ENCODE results near the gene KRI1.

KRI1 gene
- 3.1 to 25.1 (median 8.2) reads per million in 17 experiments for total RNA-seq

DNA sequence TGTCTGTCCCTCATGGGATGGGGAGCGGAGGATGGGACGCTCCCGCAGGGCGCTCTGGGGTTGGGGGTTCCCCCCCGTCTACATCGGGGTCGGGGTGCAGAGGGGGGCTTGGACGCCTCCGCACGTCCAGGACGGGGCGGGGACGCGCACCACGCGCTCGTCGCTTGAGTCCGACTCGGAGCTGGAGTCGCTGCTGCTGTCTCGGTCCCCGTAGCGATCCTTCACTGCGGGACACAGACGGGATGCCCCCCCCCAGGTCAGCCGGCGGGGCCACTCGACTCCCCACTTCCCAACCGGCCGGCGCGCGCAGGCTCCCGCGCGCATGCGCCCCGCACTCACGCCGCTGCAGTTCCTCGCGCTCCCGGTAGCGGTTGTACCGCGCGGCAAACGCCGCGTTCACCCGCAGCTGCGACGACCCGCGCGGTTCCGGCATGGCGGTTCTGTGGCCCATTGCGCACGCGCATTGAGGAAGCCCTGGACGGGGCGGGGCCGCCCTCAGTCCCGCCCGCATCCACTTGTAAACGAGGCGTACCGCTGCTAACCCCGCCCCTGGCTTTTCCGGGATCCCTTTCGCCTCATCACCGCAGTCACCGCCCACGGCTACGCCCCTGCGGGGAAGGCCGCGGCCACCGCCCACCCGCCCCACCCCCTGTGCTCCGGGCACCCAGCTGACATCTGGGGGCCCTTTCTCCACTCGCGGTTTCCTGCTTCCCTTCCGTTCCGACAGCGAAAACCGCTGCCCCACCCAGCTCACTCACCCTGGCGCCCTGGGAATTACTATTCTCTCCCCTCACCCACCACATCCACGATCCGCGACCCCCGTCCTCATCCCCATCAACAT is at the start of gene KRI1:
KRI1 (minus strand) TSS at position 444 of the 841 bp plus-strand sequence; CDS start at position 433, 11 bp downstream.
- peak; percentile 99 to 100 (median 100) for DNase-seq

DNA sequence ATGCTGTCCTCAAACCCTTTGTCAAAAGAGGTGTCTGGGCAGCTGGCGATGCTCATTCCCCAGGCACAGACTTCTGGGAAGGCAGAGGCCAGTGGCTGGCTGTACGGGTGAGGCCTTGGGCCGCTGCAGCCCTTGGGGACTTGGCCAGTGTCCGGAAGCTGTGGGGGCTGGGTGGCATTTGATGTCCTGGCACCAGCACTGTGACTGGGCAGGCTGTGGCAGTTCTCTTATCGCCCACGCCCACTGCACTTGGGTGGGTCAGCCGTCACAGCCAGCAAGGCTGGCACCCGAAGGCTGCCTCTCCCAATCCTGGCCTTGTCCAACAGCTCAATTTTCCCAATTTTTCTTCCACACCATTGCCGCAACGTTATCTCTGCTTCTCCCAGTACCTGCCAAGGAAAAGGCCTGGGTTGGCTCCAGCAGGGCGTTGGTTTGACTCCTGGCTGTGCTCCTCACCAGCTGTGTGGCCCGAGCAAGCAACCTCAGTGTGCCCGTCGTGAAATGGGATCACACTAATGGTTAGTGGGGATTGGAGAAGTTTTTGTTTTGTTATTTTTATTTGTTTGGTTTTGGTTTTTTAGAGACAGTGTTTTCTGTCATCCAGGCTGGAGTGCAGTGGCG is 46.8 kb upstream of the KRI1 start:
- no peak for DNase-seq

DNA sequence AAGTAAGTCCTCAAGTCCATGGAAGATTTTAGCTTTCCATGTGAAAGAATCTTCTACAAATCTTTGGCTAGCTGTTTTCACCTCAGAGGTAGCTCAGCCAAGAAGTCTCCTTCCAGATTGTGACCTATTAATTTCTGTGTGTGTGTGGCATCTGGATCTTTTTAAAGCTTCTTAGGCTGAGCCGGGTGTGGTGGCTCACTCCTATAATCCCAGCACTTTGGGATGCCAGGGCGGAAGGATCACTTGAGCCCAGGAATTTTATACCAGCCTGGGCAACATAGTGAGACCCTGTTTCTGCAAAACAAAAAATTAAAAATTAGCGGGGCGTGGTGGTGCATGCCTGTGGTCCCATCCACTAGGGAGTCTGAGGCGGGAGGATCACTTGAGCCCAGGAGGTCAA is 46.1 kb upstream of the KRI1 start:
- DNase-seq: no peak

DNA sequence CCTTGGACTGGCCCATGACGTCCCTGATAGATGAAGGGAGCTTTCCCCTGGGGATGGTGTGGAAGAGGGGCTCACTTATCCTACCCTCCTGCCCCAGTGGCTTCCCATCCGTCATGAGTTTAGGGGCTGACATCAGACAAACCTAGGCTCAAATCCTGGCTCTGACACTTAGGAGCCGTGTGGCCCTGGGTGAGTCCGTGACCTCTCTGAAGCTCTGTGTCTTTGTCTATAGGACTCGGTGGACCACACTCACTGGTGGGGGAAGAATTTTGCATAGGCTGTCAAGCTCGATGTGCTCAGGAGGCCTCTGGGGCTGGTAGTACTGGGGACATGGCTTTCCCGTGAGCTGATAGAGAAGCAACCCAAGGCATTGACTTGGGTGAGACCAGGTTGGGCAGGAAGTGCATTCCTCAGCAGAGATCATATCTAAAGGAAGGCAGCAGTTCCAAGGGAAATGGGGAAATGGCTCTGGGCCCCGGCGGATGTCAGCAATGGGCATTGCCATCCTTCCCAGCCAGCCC is 38.7 kb upstream of the KRI1 start:
- DNase-seq: peak; percentile 18 to 64 (median 52)

DNA sequence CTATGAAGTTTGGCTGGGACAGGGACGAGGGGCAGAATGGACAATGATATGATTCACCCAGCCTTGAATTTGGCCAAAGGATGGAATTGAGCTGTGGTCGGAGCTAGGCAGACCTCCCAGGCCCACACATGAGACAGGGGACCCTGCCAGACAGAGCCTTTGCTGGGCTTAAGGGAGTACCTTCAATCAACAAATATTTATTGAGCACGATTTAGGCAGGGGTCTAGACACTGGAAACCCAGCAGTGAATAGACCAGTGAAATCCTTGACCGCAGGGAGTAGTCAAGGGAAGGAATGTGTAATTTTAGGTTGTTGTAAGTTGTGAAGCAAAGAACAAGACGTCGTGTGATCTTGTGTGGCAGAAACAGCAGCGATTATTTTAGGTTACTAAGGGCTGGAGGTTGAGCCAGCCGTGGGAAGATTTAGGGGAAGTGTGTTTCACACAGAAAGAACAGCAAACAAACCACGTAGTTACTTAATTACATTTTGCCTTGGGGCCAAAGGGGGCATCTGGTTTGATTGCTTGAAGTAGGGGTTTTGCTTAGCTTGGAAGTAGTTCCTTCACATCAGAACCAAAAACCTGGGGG is 38.2 kb upstream of the KRI1 start:
- peak; percentile 85 to 94 (median 89) for DNase-seq

DNA sequence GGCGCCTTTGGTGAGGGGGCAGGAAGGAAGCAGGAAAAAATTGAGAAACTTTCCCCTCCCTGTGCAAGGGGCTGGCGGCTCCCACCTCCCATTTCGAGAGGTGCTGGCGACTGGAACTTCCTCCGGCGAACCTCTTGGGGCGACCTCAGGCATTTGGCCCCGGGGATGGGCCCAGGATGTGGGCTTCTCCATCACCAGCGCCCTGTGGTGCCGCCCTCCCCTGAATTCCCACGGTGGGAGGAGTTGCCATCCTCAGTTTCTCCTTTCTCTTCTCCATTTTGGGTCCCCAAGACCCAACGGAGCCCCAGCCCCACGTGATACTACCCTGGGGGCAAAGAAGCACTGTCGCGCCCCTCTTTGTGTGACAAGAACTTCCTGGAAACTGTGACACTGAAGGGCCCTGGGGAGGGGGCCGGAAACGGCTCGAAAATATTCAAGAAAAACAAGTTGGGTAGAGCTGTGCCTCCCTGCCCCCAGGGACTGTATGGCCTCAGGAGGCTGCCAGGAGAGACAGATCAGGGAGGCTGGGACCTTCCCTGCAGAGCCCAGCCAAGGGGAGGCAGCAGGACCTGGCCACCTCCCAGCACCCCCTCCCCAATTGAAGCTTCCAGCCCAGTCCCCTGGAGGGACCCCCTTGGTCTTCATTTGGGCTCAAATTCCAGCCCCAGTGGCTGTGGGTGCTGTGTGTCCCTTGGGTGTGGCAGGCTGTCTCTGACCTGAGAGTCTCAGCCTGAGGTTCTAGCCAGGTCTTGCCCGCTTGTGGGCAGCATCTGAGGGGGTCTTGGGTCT is 37.5 kb upstream of the KRI1 start:
- peak in 3 of 4 experiments; percentile 24 to 46 (median 39) for DNase-seq

DNA sequence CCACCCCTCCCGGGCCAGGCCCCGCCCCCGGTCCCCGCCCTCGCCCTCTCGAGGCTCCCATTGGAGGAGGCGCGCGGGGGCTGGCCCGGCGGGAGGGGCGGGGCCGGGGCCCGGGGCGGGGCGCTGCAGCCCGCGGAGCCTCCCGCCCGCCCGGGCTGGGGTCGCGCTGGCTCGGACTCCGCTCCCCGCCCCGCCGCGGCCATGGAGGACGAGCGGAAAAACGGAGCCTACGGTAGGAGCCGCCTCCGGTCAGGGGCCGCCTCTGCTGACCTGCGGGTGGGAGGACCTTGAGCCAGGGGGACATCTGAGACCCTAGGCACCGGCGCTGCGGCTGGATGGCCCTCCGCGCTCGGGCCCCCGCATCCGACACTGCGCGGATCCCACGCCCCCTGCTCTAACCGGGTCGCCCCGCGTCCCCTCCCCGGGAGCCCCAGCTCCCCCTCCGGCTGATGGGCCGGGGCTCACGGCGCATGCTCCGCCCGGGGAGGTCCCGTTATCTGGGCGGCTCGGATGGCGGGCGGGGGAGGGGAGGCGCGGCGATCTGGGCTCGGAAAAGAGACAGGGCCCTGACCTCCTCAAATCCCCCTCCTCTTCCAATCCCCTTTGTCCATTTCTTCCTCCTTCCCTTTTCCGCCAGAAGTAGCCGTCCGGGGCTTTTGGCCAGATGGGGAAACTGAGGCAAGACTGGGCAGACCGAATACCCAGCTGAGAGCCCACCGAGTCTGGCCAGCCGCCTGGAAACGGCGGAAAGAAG is 36.7 kb upstream of the KRI1 start:
- peak; percentile 80 to 95 (median 90) for DNase-seq

DNA sequence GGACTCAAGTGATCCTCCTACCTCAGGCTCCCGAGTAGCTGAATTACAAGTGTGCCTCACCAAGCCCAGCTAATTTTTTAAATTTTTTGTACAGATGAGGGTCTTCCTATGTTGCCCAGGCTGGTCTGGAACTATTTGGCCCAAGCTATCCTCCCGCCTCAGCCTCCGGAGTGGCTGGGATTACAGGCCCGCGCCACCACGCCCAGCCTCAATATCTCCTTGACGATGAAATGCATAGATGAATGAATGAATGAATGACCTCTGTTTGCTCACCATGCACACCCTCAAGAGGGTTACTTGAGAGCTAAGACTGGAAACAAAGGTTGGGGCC is 36.2 kb upstream of the KRI1 start:
- no peak for DNase-seq

DNA sequence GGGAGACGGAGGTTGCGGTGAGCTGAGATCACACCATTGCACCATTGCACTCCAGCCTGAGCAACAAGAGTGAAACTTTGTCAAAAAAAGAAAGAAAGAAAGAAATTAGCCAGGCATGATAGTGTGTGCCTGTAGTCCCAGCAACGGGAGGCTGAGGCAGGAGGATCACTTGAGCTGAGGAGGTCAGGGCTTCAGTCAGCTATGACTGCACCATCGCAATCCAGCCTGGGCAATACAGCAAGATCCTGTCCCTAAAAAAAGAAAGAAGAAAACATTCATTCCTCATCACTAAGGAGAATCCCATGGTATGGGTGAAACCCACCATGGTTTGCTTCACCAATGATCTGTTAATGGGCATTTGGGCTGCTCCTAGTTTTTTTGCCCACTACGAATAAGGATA is 34.3 kb upstream of the KRI1 start:
- DNase-seq: no peak

DNA sequence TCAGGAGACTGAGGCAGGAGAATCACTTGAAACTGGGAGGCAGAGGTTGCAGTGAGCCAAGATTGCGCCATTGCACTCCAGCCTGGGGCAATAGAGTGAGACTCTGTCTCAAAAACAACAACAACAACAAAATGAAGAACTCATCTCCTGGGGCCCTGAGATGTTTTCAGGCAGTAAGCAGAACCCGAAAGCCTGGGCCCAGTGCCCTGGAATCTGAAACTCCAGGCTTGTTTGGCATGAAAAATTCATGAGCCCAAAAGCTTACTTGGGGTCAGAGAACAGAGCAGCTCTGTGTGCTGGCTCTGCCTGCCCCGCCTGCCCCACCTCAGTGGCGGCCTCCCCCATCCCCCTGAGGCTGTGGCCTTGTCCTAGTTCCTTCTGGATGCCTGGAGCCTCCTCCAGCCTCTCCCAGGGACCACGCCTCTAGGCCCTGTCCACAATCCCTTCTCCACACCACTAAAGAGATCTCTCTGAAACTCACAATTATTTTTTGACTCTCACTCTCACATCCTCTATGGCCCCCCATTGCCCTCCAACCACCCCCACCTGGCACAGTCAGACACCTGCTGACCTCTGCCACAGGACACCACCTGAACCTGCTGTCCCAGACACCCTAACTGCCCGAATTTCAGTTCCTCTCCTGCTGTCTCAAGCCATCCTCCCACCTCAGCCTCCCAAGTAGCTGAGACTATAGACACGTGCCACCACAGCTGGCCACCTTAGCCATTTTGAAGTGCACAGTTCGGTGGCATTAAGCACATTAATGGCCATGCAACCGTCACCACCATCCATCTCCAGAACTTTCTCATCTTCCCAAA is 28.2 kb upstream of the KRI1 start:
- DNase-seq: peak; percentile 56 to 71 (median 68)

DNA sequence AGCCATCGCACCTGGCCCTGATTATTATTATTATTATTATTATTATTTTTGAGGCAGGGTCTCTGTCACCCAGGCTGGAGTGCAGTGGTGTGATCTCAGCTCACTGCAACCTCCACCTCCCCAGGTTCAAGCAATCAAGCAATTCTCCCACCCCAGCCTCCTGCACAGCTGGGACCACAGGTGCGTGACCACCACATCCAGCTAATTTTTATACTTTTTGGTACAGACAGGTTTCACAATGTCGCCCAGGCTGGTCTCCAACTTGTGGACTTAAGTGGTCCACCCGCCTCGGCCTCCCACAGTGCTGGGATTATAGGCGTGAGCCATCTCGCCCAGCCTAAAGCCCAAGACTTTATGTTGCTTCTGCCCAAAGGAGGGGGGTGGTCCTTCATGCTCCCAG is 27.3 kb upstream of the KRI1 start:
- DNase-seq: no peak

DNA sequence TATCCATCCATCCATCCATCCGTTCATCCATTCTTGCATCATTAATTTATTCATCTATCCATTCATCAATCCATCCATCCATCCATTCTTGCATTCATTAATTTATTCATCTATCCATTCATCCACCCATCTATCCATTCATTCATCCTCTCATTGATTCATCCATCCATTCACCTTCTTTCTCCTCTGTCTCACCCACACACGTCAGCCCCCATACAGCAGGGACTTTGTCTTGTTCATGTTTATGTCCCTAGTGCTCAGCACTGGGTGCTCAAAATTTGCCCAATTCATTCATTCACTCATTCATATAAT is 22.0 kb upstream of the KRI1 start:
- DNase-seq: no peak

DNA sequence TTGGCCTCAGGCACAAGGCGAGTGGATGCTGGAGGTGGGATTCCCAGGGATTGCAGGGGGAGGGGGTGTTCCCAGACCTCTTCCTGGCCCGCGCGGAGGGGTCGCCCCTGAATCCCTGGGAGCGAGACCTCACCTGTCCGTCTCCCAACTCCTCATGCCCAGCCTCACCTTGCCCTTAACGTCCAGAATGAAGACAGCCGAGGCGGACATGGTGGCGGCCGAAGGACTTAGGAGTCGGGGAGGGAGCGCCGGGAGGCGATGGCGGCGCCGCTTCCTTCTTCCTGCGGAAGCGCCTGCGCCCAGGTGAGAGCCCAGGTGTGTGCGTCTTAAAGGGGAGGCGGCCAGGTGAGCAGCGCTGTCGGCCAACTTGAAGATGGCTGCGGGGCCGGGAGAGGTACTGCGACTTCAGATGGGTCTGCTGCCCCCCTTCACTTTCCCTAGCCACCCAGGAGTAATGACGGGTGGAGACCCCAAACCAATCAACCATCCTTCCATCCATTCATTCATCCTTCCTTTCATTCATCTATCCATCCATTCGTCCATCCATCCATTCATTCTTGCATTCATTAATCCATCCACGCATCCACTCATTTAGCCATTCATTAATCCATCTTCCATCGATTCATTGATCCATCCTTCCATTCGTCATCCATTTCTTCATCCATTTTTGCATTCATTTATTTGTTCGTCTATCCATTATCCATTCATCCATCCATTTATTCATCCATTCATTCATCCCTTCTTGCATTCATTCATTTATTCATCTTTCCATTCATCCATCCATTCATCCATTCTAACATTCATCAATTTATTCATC is 21.4 kb upstream of the KRI1 start, which contains the start of gene AP1M2:
AP1M2 (minus strand) TSS at position 291 of the 817 bp plus-strand sequence; CDS start at position 210, 81 bp downstream.
- DNase-seq: no peak

DNA sequence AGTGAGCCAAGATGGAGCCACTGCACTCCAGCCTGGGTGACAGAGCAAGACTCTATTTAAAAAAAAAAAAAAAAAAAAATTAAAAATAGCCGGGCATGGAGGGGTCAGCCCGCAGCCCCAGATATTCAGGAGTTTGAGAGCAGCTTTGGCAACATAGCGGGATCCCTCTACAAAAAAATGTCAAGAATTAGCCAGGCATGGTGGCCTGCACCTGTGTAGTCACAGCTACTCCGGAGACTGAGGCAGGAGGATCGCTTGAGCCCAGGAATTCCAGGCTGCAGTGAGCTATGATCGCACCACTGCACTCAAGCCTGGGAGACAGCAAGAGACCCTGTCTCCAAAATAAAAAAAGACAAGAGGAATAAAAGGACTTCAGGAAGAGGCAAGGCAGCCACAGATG is 20.6 kb upstream of the KRI1 start:
- DNase-seq: no peak

DNA sequence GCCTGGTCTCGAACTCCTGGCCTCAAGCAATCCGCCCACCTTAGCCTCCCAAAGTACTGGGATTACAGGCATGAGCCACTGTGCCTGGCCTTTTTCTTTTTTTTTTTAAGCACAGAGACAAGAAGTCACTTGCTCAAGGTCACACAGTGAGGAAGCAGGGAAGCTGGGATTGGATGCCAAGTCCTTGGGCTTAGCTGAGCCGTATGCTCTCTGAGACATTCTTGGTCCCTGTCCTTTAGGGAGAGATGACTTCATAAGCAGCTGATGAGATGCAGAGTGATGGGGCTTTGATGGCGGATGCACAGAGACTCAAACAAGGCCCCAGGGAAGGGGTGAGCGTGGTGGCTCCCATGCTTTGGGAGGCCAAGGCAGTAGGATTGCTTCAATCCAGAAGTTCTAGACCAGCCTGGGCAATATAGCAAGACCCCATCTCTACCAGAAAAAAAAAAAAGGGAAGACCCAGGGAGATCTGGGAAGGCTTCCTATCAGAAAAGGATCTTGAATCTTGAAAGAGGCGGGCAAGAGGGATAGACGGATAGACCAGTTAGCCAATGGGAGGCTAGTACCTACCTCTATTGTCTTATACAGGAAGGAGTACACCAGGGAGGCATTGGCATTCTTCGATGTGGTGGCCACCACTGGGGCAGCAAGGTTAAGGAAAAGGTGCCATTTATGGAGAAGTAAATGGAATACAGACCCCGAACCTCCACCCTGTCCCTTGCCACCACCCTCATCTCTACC is 17.4 kb upstream of the KRI1 start:
- peak; percentile 20 to 61 (median 48) for DNase-seq

DNA sequence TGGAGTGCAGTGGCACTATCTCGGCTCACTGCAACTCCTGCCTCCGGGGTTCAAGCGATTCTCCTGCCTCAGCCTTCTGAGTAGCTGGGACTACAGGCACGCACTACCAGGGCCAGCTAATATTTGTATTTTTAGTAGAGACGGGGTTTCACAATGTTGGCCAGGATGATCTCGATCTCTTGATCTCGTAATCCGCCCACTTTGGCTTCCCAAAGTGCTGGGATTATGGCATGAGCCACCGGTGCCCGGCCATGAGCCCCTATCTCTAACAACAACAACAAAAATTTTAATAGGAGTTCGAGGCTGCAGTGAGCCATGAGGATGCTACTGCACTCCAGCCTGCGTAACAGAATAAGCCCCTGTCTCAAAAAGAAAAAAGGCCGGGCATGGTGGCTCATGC is 16.3 kb upstream of the KRI1 start:
- DNase-seq: peak in 3 of 4 experiments; percentile 34 to 56 (median 50)

DNA sequence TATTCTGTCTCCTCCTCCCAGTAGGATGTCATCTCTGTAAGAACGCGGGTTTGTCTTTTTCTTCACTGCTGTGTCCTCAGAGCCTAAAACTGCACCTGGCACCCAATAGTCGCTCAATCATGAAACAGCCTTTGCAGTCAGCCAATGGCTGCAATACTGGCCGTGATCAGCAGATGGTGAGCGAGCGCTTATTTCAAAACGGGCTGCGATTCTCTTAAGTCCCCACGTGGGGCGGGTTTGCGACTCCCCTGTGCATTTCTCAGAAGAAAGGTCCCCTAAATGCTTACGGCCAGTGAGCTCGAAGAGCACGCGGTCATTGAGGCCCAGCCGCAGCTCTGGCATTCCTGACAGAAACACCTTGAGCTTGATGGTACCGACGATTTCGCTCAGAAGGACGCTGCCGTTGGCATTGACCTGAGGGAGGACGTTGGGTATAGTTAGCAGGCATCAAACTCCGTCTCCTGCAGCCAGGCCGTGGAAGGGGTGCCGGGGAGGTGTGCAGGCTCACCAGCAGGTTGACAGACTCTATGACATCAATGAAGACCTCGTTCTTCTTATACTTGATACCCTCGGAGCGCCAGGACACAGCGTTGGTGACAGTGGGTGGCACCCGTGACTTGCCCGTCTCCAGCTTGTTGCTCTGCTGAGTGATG is 15.3 kb upstream of the KRI1 start:
- peak; percentile 96 for DNase-seq

DNA sequence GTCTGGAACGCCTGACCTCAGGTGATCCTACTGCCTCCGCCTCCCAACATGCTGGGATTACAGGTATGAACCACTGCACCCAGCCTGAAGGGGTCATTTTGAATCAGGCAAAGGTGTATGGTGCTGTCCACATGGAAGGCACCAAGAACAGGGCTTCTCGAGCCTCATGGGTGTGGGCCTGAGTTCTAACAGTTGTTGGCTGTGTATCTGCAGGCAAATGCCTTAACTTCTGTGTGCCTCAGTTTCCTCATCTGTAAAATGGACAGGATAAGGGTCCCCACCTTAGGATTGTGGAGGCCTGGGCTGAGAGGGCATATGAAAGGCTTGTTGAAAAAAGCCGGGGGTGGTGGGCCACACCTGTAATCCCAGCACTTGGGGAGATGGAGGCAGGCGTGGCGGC is 12.1 kb upstream of the KRI1 start:
- DNase-seq: no peak
